Activated CD4-positive, alpha-beta T cell treated with anti-CD3 and anti-CD28 coated beads, Interleukin-2, amount 10 ng/mL, durations not matched to agents 24 days and 14 days (primary cell): ENCODE data around the gene NAALADL2. TPM values are rescaled to one million over a fixed set of nuclear protein-coding genes. Genes with fewer than 3 reads are reported as not detected.

Source experiments
- DNase-seq: peaks from one replicate; pipeline ENCODE4 v3.0.0; 2022
- H3K27ac Mint-ChIP-seq: one replicate; pipeline ENCODE4 v1.8.0; 2022; ENCODE audit warnings: mild to moderate bottlenecking, mixed read lengths
- H3K27me3 Mint-ChIP-seq: one replicate; pipeline ENCODE4 v1.8.0; 2022; ENCODE audit warnings: mixed read lengths
- H3K36me3 Mint-ChIP-seq: one replicate; pipeline ENCODE4 v1.8.0; 2022; ENCODE audit warnings: low read depth, mild to moderate bottlenecking, mixed read lengths
- H3K4me1 Mint-ChIP-seq: one replicate; pipeline ENCODE4 v1.8.0; 2021; ENCODE audit warnings: mixed read lengths
- H3K4me3 Mint-ChIP-seq: one replicate; pipeline ENCODE4 v1.8.0; 2022; ENCODE audit warnings: mild to moderate bottlenecking, moderate library complexity, mixed read lengths
- H3K9me3 Mint-ChIP-seq: one replicate; pipeline ENCODE4 v1.8.0; 2021; ENCODE audit warnings: mixed read lengths
- intact Hi-C: fragments of 100-400 bp; cut with micrococcal nuclease; formaldehyde crosslinking; loops from one replicate; pipeline ENCODE4 v1.15.1; 2023
- total RNA-seq: library from RNA; stranded (reverse); gene quantifications from 2 replicates; pipeline ENCODE4 v1.2.3, GENCODE V29; 2022

The NAALADL2 gene
- total RNA-seq, 1 donor from 2014 or later = not detected

DNA sequence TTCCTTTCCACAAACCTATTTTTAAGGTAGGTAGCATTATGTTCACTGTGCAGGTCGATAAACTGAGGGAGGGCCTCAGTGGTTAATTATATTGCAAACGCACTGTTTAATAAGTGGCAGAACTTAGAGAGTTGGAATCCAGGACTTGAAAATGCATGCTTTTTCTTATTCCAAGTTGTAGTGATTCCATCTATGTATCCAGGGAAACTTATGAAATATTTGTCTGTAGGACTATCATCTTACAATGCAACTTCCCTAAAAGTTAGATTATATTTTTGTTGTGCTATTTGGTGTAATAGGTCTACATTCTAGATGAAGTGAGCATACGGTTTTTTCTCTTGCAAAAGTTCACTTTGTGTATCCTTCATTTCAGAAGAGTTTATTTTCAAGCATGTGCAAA lies 419.5 kb downstream of the NAALADL2 start:
- Mint-ChIP-seq H3K36me3 (no peaks in the 10 kb centered on the region), H3K4me1 (no peaks in the 10 kb centered on the region), H3K27ac (no peak overlapping the region), H3K4me3 (no peak overlapping the region), H3K27me3 (no peaks in the 10 kb centered on the region), H3K9me3 (no peaks in the 10 kb centered on the region)
- DNase-seq = no peak
- intact Hi-C loops = no loop called here

GRCh38 chr3:175279457-175279856 lies 420.3 kb downstream of the NAALADL2 start:
- Mint-ChIP-seq H3K27ac (no peak overlapping the region), H3K36me3 (no peaks in the 10 kb centered on the region), H3K27me3 (no peaks in the 10 kb centered on the region), H3K4me3 (no peak overlapping the region), H3K4me1 (no peaks in the 10 kb centered on the region), H3K9me3 (no peaks in the 10 kb centered on the region)
- intact Hi-C loops = no loop called here
- DNase-seq = no peak

- Mint-ChIP-seq H3K36me3 (no peaks in the 10 kb centered on the region), H3K27me3 (no peaks in the 10 kb centered on the region), H3K27ac (no peak overlapping the region), H3K4me3 (no peak overlapping the region), H3K9me3 (no peaks in the 10 kb centered on the region), H3K4me1 (no peaks in the 10 kb centered on the region)
- intact Hi-C loops = no loop called here
- no peak for DNase-seq
Measured at GRCh38 chr3:175279911-175280310, 420.8 kb downstream of the NAALADL2 start.

DNA sequence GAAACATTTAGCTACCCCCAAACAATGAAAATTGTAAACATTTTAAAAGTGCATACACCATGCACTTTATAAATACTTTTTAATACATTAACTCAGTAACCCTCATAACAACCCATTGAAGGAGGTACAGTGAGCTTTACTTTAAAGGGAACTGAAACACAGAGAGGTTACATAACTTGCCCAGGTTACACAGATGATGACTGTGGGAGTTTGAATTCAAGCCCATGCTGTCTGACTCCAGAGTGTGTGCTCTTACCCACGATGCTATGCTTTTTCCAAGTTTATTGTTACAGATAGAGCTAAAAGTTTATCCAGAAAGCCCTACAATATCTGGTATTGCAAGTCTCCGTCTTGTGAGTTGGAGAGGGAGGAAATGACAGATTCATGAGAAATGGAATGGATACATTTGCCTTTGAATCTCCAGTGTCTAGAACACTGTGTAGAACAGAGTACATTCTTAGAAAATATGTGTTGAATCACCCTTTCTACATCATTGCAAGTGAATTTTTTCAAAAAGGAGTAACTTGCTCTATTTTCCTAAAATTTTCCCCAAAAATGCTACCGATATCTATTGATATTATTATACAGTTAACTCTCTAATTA lies 428.3 kb downstream of the NAALADL2 start:
- no peaks in the 10 kb centered on the region for H3K27me3 Mint-ChIP-seq
- H3K27ac Mint-ChIP-seq = no peak overlapping the region
- intact Hi-C loops = no loop called here
- no peaks in the 10 kb centered on the region for H3K4me1 Mint-ChIP-seq
- no peak for DNase-seq
- no peak overlapping the region for H3K4me3 Mint-ChIP-seq
- H3K9me3 Mint-ChIP-seq = no peaks in the 10 kb centered on the region
- no peaks in the 10 kb centered on the region for H3K36me3 Mint-ChIP-seq

DNA sequence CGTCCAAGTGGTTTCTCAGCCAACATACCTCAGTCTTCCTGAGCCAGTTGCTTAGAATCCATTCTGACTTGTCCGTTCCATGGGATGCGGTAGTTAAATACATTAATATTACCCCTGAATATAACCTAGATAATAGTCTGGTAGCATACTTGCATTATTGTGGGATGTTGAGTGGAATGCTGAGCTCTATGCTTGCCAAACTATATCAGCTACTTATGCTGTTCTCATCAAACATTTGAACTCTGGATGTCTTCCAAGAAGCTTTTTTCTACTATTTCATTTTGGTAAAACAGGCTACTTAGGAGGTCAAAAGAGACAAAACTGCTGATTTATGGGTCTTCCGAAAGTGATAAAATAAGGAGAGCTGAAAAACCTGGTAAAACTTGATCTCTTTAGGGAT lies 429.5 kb downstream of the NAALADL2 start:
- Mint-ChIP-seq H3K27me3 (no peaks in the 10 kb centered on the region), H3K36me3 (no peaks in the 10 kb centered on the region), H3K27ac (no peak overlapping the region), H3K4me1 (no peaks in the 10 kb centered on the region), H3K4me3 (no peak overlapping the region), H3K9me3 (no peaks in the 10 kb centered on the region)
- intact Hi-C loops = no loop called here
- no peak for DNase-seq

DNA sequence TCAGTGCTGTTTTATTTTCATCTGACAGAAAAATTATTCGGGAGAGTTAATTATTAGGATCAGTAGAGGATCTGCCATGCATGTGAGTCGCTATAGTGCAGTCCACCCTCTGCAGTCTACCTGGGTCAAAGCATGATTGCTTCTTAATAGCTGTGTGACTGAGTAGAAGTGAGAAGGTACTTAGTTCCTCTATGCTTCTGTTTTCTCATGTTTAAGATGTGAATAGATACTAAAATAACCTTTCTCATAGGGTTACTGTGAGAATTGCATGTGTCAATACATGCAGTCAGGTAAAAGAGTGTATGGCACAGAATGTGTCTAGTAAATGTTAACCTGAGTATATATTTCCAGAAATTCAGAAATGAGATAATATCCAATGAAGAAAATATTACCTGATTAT lies 435.7 kb downstream of the NAALADL2 start:
- intact Hi-C loops = no loop called here
- H3K4me3 Mint-ChIP-seq = no peak overlapping the region

DNA sequence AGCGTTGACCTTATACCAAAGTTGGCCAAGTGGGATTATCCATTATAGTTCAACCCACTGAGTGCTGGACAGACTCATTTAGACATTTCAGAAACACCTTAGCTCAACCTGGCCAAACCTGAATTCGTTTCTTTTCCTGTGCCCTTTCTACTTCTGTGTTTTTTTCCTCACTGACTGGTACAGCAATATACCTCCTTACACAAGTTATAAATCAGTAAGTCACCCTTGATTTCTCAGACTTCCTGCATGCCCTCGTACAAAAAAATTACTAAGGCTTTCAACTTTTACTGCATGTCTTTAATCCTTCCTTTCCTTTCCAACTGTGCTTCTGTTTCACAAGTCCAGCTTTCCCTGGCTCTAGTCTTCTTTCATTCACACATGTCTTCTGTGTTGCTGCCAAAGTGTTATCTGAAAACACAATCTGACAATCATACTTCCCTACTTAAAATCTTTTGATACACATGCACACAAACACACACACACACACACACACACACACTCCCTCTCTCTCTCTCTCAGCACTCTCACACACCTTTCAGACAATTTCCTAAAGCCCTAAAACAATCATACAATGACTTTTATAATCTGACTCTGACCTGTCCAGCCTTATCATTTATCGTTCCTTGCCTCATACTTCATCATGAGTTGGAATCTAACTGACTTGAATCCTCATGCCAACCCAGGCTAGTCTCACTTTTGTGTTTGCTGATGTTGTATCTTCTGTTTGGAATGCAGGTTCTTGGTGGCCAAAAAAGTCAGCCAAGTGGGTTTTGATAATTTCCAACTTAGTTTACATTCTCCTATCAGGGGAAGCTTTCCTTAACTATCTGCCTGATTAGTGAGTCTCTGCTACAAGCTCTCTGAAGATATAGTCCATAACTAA lies 436.4 kb downstream of the NAALADL2 start:
- H3K4me3 Mint-ChIP-seq = no peak overlapping the region
- no peaks in the 10 kb centered on the region for H3K4me1 Mint-ChIP-seq
- no peaks in the 10 kb centered on the region for H3K9me3 Mint-ChIP-seq
- DNase-seq = no peak
- intact Hi-C loops = no loop called here
- H3K27me3 Mint-ChIP-seq = no peaks in the 10 kb centered on the region
- H3K27ac Mint-ChIP-seq = no peak overlapping the region
- H3K36me3 Mint-ChIP-seq = no peaks in the 10 kb centered on the region

More for the DNA sequence above, 435.7 kb downstream of the NAALADL2 start:
- no peaks in the 10 kb centered on the region for H3K27me3 Mint-ChIP-seq
- DNase-seq = no peak
- no peak overlapping the region for H3K27ac Mint-ChIP-seq
- no peaks in the 10 kb centered on the region for H3K4me1 Mint-ChIP-seq
- H3K36me3 Mint-ChIP-seq = no peaks in the 10 kb centered on the region
- H3K9me3 Mint-ChIP-seq = no peaks in the 10 kb centered on the region

- H3K4me1 Mint-ChIP-seq = no peaks in the 10 kb centered on the region
- H3K27me3 Mint-ChIP-seq = no peaks in the 10 kb centered on the region
- DNase-seq = no peak
- H3K4me3 Mint-ChIP-seq = no peak overlapping the region
- H3K36me3 Mint-ChIP-seq = no peaks in the 10 kb centered on the region
- no peak overlapping the region for H3K27ac Mint-ChIP-seq
- intact Hi-C loops = no loop called here
- no peaks in the 10 kb centered on the region for H3K9me3 Mint-ChIP-seq
Measured at GRCh38 chr3:175297216-175297615, 438.1 kb downstream of the NAALADL2 start.

GRCh38 chr3:175301741-175302140 lies 442.6 kb downstream of the NAALADL2 start:
- intact Hi-C loops = no loop called here
- no peak for DNase-seq

GRCh38 chr3:175304404-175304803 lies 445.3 kb downstream of the NAALADL2 start:
- Mint-ChIP-seq H3K9me3 (no peaks in the 10 kb centered on the region), H3K4me1 (no peaks in the 10 kb centered on the region), H3K27ac (no peak overlapping the region), H3K4me3 (no peak overlapping the region), H3K36me3 (no peaks in the 10 kb centered on the region), H3K27me3 (no peaks in the 10 kb centered on the region)
- intact Hi-C loops = no loop called here
- no peak for DNase-seq

More at GRCh38 chr3:175301741-175302140, 442.6 kb downstream of the NAALADL2 start:
- Mint-ChIP-seq H3K27ac (no peak overlapping the region), H3K9me3 (no peaks in the 10 kb centered on the region), H3K4me3 (no peak overlapping the region), H3K27me3 (no peaks in the 10 kb centered on the region), H3K36me3 (no peaks in the 10 kb centered on the region), H3K4me1 (no peaks in the 10 kb centered on the region)

- intact Hi-C loops = no loop called here
- no peaks in the 10 kb centered on the region for H3K9me3 Mint-ChIP-seq
- DNase-seq = no peak
- H3K4me1 Mint-ChIP-seq = no peaks in the 10 kb centered on the region
- no peak overlapping the region for H3K4me3 Mint-ChIP-seq
- no peaks in the 10 kb centered on the region for H3K36me3 Mint-ChIP-seq
- no peak overlapping the region for H3K27ac Mint-ChIP-seq
- H3K27me3 Mint-ChIP-seq = no peaks in the 10 kb centered on the region
Measured at GRCh38 chr3:175307642-175308041, 448.5 kb downstream of the NAALADL2 start.

DNA sequence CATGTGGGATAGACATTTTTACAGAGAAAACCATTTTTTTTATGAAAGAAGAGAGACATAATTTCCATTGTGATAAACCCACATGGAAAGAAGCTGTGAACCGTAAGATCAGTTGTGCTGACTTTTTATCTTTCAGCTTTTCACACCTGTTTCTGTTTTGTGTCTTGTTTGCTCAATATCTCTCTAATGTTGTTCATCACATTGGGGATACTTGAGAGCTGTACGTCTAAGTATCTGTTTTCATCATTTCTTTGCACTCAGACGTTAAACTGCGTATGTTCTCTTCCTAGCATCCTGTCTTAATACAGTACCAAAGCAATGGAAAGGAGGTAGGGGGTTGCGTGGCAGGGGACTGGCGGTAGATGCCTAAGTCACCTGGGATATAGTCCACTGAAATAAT lies 449.0 kb downstream of the NAALADL2 start:
- Mint-ChIP-seq H3K4me1 (no peaks in the 10 kb centered on the region), H3K36me3 (no peaks in the 10 kb centered on the region), H3K4me3 (no peak overlapping the region), H3K9me3 (no peaks in the 10 kb centered on the region), H3K27ac (no peak overlapping the region), H3K27me3 (no peaks in the 10 kb centered on the region)
- no peak for DNase-seq
- intact Hi-C loops = no loop called here

GRCh38 chr3:175310046-175310445 lies 450.9 kb downstream of the NAALADL2 start:
- Mint-ChIP-seq H3K9me3 (no peaks in the 10 kb centered on the region), H3K27me3 (no peaks in the 10 kb centered on the region), H3K27ac (no peak overlapping the region), H3K36me3 (no peaks in the 10 kb centered on the region), H3K4me1 (no peaks in the 10 kb centered on the region), H3K4me3 (no peak overlapping the region)
- no peak for DNase-seq
- intact Hi-C loops = no loop called here

- H3K4me1 Mint-ChIP-seq = no peaks in the 10 kb centered on the region
- H3K36me3 Mint-ChIP-seq = no peaks in the 10 kb centered on the region
- intact Hi-C loops = no loop called here
- no peak overlapping the region for H3K27ac Mint-ChIP-seq
- no peak overlapping the region for H3K4me3 Mint-ChIP-seq
- no peaks in the 10 kb centered on the region for H3K9me3 Mint-ChIP-seq
- DNase-seq = no peak
- H3K27me3 Mint-ChIP-seq = no peaks in the 10 kb centered on the region
Measured at GRCh38 chr3:175311404-175311803, 452.3 kb downstream of the NAALADL2 start.
